ENCODE results near the gene PNPLA5. TPM values are rescaled to one million over a fixed set of nuclear protein-coding genes. Genes with fewer than 3 reads are reported as not detected.

The PNPLA5 gene
- total RNA-seq (2014; rRNA removed; shearing (Covaris generic)), result not detected in 2 replicates
- polyA plus RNA-seq (2015; cell fraction: cytosol; rRNA removed), result not detected in 2 replicates
- not detected in 2 replicates for polyA plus RNA-seq (2015; cell fraction: nucleus; rRNA removed)

GRCh38 chr22:43891360-43892182, at the start of gene PNPLA5:
PNPLA5 (minus strand) TSS chr22:43892013; CDS start chr22:43891880, 133 bp downstream.
- in situ Hi-C loops (cut with HindIII; ENCODE audit: low pct_unique_long_range_greater_than_20kb, low sequenced_read_pairs), result no loop called here
- DNase-seq (ENCODE audit: low read depth, low spot score), result no peak

- in situ Hi-C loops (cut with HindIII; ENCODE audit: low pct_unique_long_range_greater_than_20kb, low sequenced_read_pairs), result no loop called here
- no peak for DNase-seq (ENCODE audit: low read depth, low spot score)
Measured at GRCh38 chr22:43941449-43941848, 49.6 kb upstream of the PNPLA5 start.

DNA sequence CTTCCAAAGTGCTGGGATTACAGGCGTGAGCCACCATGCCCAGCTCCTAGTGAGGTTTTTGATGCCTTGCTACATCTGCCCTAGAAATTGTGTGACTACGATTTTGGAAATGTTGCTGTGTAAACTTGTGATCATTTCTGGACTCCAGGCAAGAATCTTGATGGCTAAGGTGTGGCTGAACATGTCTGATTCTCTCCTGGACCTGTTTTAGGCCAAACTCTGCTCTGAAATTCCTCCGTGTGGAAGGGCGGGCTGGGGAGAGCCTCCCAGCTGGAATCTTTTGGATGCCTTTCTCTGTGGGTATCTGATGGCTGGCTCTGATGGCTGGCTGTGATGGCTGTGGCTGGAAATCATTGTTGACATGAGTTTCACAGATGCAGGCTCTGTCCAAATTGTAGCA, 40.0 kb upstream of the PNPLA5 start:
- no peak for DNase-seq (ENCODE audit: low read depth, low spot score)
- in situ Hi-C loops (cut with HindIII; ENCODE audit: low pct_unique_long_range_greater_than_20kb, low sequenced_read_pairs), result no loop called here

DNA sequence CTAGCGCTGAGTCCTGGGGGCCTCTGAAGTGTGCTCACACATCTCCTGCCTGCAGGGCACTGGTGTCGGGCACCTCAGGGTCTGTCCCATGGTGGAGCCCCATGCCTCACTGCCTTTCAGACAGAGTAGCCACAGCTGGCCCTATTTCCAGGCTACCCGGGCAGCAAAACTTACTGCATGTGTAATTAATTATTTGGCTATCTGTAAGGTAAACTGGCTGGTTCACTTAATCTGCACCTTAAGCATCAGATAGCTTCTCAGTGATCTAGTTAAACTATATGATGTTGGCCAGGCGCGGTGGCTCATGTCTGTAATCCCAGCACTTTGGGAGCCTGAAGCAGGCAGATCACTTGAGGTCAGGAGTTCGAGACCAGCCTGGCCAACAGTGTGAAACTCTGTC, 37.1 kb upstream of the PNPLA5 start:
- no peak for DNase-seq (ENCODE audit: low read depth, low spot score)
- in situ Hi-C loops (cut with HindIII; ENCODE audit: low pct_unique_long_range_greater_than_20kb, low sequenced_read_pairs), result no loop called here

DNA sequence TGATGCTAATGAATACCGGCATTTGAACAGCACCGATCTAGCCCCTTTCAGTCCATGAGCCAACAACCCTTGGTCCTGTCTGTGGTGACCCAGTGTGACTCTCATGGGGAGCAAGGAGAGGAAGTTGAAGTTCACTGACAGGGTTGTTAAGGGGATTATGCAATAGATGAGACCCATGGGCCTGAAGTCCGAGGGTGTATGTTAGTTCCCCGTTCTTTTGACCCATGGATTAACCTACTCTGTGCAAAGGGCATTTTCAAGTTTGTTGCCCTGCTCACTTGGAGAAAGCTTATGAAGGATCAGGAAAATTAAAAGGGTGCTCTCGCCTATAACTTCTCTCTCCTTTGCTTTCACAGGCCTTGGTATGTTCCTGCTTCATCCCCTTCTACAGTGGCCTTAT, 36.7 kb upstream of the PNPLA5 start:
- in situ Hi-C loops (cut with HindIII; ENCODE audit: low pct_unique_long_range_greater_than_20kb, low sequenced_read_pairs), result no loop called here
- DNase-seq (ENCODE audit: low read depth, low spot score), result no peak

DNA sequence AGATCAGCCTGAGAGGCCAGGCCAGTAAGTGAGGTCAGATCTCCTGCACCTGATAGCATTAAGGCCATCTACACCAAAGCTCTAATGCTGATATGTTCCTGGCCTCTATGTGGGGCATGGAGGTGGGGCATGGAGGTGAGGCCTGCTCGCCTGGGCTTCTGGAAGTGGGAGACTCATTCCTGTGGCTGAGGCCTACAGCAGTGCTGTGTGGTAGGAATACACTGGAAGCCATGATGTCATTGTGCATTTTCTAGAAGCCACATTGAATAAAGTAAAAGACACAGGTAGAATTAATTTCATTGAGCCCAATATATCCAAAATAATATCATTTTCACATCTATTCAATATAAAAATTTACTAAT, 34.5 kb upstream of the PNPLA5 start:
- no peak for DNase-seq (ENCODE audit: low read depth, low spot score)
- in situ Hi-C loops (cut with HindIII; ENCODE audit: low pct_unique_long_range_greater_than_20kb, low sequenced_read_pairs), result no loop called here

DNA sequence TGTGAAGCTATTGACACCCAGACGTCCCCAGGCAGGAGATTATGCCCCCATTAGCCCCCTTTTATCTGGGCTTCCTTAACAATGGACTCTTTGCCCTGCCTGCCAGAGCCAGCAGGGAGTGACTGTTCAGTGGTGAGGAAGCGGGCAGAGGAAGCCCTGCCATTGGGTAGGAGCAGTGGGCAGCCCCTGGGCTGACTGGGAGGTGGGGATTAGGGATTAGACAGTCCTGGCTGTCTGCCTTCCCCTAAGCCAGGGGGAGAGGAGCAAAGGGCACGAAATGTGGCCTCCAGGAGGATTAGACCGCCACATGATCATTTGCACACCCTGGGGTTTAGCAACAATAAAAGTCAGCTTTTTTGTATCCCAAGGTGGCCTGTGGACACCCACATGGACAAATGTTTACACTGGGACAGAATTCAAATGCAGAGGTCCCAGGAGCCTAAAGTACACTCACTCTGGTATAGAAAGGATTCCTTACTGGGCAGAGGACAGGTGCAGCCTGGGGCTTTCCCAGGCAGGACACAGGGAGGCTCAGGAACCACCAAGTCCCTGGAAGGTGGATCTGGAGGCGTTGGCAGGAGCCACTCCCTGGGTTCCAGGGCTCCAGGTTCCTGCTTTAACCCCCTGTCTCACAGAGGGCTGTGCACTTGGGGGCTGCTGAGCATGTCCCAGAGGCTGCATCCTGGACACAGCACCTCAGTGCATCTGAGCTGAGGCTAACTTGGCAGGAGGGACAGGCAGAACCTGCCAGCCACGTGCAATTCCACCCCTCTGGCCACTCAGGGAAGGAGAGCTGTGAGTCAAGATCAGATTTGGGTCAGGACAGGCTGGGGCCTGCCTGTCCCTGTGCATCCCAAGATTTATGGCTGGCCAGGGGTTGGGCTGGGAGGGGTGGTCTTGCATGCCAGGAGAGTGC, 33.9 kb upstream of the PNPLA5 start:
- in situ Hi-C loops (cut with HindIII; ENCODE audit: low pct_unique_long_range_greater_than_20kb, low sequenced_read_pairs), result no loop called here
- peak; percentile 82 for DNase-seq (ENCODE audit: low read depth, low spot score)

DNA sequence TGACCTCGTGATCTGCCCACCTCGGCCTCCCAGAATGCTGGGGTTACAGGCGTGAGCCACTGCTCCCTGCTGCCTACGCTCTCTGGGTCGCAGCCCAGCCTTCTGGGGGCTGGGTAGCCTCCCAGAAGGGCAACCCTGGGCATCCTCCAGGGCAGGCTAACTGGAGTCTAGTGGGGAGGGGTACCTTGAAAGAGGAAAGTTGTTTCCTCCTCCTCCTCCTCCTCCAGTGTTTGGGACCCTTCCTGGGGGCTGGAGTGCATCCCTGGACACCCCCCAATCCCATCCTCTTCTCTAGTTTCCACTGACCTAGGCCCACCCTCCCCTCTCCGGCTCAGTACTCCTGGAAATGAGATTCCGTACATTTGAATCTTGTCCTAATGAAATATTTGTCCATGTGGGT, 33.1 kb upstream of the PNPLA5 start:
- no peak for DNase-seq (ENCODE audit: low read depth, low spot score)

GRCh38 chr22:43923631-43924464, 32.0 kb upstream of the PNPLA5 start, which contains the start of gene PNPLA3:
PNPLA3 (plus strand) TSS chr22:43923805; CDS start chr22:43923912, 107 bp downstream.
- DNase-seq (ENCODE audit: low read depth, low spot score), result peak; percentile 91
- in situ Hi-C loops (cut with HindIII; ENCODE audit: low pct_unique_long_range_greater_than_20kb, low sequenced_read_pairs), result no loop called here

More for the DNA sequence above, 33.1 kb upstream of the PNPLA5 start:
- in situ Hi-C loops (cut with HindIII; ENCODE audit: low pct_unique_long_range_greater_than_20kb, low sequenced_read_pairs), result no loop called here

GRCh38 chr22:43923191-43923590, 31.4 kb upstream of the PNPLA5 start:
- peak; percentile 26 for DNase-seq (ENCODE audit: low read depth, low spot score)
- in situ Hi-C loops (cut with HindIII; ENCODE audit: low pct_unique_long_range_greater_than_20kb, low sequenced_read_pairs), result no loop called here

- in situ Hi-C loops (cut with HindIII; ENCODE audit: low pct_unique_long_range_greater_than_20kb, low sequenced_read_pairs), result no loop called here
- DNase-seq (ENCODE audit: low read depth, low spot score), result peak; percentile 48
Measured at GRCh38 chr22:43922123-43922522, 30.3 kb upstream of the PNPLA5 start.

DNA sequence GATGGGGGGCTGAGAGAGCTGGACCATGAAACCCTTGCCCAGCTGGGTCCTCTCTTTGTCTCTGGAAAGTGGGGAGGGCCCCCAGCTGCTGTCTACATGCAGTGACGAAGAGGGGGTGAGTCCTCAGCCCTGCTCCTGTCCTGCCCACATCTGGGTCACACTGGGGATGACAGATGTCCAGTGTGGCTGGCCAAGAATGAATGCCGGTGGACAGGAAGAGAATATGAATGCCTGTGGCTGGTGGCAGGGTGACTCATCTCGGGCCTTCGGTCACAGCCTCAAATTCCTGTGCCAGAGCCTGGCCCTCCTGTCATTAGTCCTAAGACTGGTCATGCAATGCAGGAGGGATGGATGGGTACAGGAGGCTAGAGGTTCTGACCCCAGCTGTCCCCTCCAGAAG, 29.6 kb upstream of the PNPLA5 start:
- in situ Hi-C loops (cut with HindIII; ENCODE audit: low pct_unique_long_range_greater_than_20kb, low sequenced_read_pairs), result no loop called here
- DNase-seq (ENCODE audit: low read depth, low spot score), result peak; percentile 13

DNA sequence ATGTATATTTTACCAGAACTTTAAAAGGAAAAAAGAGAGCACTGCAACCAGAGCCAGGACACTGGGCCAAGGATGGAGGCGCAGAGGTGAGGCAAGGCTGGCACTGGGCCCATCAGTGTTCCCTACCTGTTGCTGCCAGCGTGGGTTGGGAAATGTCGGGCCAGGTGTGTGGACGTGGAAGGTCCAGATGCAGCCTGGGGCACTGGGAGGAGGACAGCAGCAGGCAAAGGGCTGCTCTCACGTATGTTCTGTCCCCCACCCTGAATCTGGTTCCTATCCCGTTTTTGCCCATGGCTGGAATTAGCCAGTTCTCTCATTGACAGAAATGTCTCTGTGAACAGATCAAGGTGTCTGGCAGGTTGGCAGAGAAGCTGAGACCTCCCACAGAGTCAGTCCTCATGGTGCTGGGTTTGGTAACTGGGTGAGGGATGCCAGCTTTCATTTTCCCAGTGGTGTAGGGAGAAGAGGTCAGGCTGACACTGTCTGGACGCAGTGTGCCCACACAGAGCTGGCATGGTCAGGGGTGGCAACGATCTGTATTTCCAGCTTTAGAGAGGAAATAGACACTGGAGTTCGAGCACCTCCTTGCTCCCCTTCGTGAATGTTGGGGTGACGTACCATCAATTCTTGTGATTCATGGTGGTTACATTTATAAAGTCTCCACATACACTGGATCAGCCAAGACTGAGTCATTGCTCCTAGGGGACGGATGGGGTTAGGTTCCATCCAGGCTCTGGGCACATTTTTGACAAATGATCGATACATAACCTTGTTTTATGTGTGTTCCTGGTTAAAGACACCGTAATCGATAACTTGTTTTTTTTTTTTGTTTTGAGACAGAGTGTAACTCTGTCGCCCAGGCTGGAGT, 27.5 kb upstream of the PNPLA5 start:
- in situ Hi-C loops (cut with HindIII; ENCODE audit: low pct_unique_long_range_greater_than_20kb, low sequenced_read_pairs), result no loop called here
- no peak for DNase-seq (ENCODE audit: low read depth, low spot score)

DNA sequence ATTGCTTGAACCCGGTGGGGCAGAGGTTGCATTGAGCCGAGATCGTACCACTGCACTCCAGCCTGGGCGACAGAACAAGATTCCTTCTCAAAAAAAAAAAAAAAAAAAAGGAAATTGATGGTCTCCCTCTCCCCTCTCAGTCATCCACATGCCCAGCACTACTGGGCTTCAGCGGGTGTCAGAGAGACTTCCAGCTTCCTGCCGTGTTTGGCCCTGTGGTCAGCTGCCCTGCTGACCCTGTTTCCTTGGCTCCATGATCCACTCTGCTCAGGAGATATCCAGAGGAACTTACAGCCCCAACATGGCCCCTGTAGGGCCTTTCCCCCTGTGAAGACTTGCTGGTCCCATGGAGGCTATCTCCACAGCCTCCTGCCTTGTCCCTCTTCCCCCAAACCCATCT, 25.7 kb upstream of the PNPLA5 start:
- no peak for DNase-seq (ENCODE audit: low read depth, low spot score)
- in situ Hi-C loops (cut with HindIII; ENCODE audit: low pct_unique_long_range_greater_than_20kb, low sequenced_read_pairs), result no loop called here

GRCh38 chr22:43911351-43911750, 19.5 kb upstream of the PNPLA5 start:
- in situ Hi-C loops (cut with HindIII; ENCODE audit: low pct_unique_long_range_greater_than_20kb, low sequenced_read_pairs), result no loop called here
- DNase-seq (ENCODE audit: low read depth, low spot score), result peak; percentile 68

DNA sequence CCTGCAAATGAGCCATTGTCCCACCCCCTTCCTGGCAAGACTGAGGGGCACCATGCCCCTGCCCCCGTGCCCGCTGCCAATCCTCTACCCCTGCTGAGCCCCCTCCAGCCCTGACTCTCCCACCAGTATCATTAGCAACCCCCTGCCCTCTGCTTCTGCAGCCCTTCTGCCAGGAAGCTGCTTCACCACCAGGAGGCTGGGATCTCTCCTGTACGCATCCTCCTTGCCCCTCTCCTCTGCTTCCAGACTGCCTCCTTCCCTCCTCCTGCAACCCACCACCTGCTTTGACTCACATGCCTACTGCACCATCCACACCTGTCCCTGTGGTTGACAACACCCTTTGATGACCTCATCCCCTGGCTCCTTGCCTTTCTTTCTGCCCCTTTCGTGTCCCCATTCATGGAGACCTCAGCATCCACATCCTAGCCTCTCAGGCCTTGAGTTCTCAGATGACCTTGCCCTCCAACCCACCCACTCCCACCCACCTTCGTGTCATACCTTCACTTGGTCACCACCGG, 18.4 kb upstream of the PNPLA5 start:
- in situ Hi-C loops (cut with HindIII; ENCODE audit: low pct_unique_long_range_greater_than_20kb, low sequenced_read_pairs), result no loop called here
- DNase-seq (ENCODE audit: low read depth, low spot score), result no peak
